PC-3 (cell line): ENCODE data around the gene IRX2.

Experiments
- CTCF ChIP-seq: fragments of 300-600 bp; sonication (generic); conservative IDR thresholded peaks from 2 replicates; pipeline ENCODE4 v1.5.1; 2017; ENCODE audit warnings: antibody characterized with exemption, low read depth, mild to moderate bottlenecking, low read length
- EZH2 ChIP-seq: fragments of 300-600 bp; sonication (generic); IDR thresholded peaks from one replicate; pipeline ENCODE4 v1.6.1; 2017; ENCODE audit warnings: antibody characterized with exemption, mild to moderate bottlenecking, low read length; ENCODE audit not compliant: unreplicated experiment
- EZH2phosphoT487 ChIP-seq: fragments of 300-600 bp; sonication (generic); IDR thresholded peaks from 2 replicates; pipeline ENCODE4 v1.6.1; 2018; ENCODE audit warnings: mild to moderate bottlenecking, antibody characterized with exemption, low read length, borderline replicate concordance

GRCh38 chr5:2721385-2722138 lies 29.9 kb downstream of the IRX2 start:
- TF ChIP-seq CTCF, result no peak
- TF ChIP-seq EZH2, result no peak
- TF ChIP-seq EZH2phosphoT487, result no peak
